Spleen (tissue), 11 donors: ENCODE data around the gene OXER1. TPM values are rescaled to one million over a fixed set of nuclear protein-coding genes. Genes with fewer than 3 reads are reported as not detected.
A peak's percentile ranks its signal among the peaks of the same experiment; 100 is the strongest.

Experiments used
- DNase-seq: peaks from one replicate; pipeline ENCODE4 v3.0.0-alpha.2; 2020
- H3K27ac ChIP-seq, 8 donors: fragments of 200-600 bp; sonication (generic) in 7 of 8; 1 replicate in 4 of 8; 2 replicates in 4 of 8; pipeline versions ENCODE4 v1.5.0 to v1.8.0; 2016 to 2021; ENCODE audit warnings: inconsistent platforms in 4 of 8, mild to moderate bottlenecking in 4 of 8, moderate library complexity in 1 of 8
- H3K27me3 ChIP-seq, 7 donors: fragments of 200-600 bp; sonication (generic) in 6 of 7; replicated peaks in 1 of 7; 1 replicate in 4 of 7; 2 replicates in 3 of 7; pipeline versions ENCODE4 v1.5.0 to v1.8.0; 2016 to 2021; ENCODE audit warnings: inconsistent platforms in 3 of 7, mild to moderate bottlenecking in 1 of 7
- H3K36me3 ChIP-seq, 6 donors: fragments of 200-600 bp; sonication (generic) in 5 of 6; 1 replicate in 4 of 6; 2 replicates in 2 of 6; pipeline versions ENCODE4 v1.5.0 to v1.8.0; 2016 to 2021; ENCODE audit warnings: inconsistent platforms in 2 of 6
- H3K4me1 ChIP-seq, 6 donors: fragments of 200-600 bp; sonication (generic) in 5 of 6; 1 replicate in 3 of 6; 2 replicates in 3 of 6; pipeline versions ENCODE4 v1.5.0 to v1.8.0; 2016 to 2021; ENCODE audit warnings: inconsistent platforms in 3 of 6
- H3K4me3 ChIP-seq, 8 donors: fragments of 200-600 bp; sonication (generic) in 7 of 8; 1 replicate in 4 of 8; 2 replicates in 4 of 8; pipeline versions ENCODE4 v1.5.0 to v1.8.0; 2016 to 2021; ENCODE audit warnings: inconsistent platforms in 4 of 8, mild to moderate bottlenecking in 4 of 8, moderate library complexity in 2 of 8
- H3K9me3 ChIP-seq, 8 donors: fragments of 200-600 bp; sonication (generic) in 7 of 8; 1 replicate in 4 of 8; 2 replicates in 4 of 8; pipeline versions ENCODE4 v1.5.0 to v1.8.0; 2016 to 2021; ENCODE audit warnings: inconsistent platforms in 4 of 8
- POLR2A ChIP-seq, 3 donors: fragments of 450-650 bp; IDR thresholded peaks; one replicate each; pipeline ENCODE4 v1.5.1; 2017; ENCODE audit warnings: antibody characterized with exemption in 3 of 3, mild to moderate bottlenecking in 1 of 3
- POLR2AphosphoS5 ChIP-seq, 3 donors: sonication (generic); formaldehyde crosslinking; IDR thresholded peaks; one replicate each; pipeline ENCODE4 v1.5.1; 2017; ENCODE audit warnings: antibody characterized with exemption in 3 of 3
- WGBS, 5 donors: extraction: QIAGEN DNeasy Blood & Tissue Kit in 3 of 5; methylation state at CpG; one replicate each; pipeline versions ENCODE4 v1.1.5 to v1.1.7; 2013 to 2018; 5-methylcytosine and 5-hydroxymethylcytosine counted together
- intact Hi-C: fragments of 100-400 bp; cut with DNase I; formaldehyde crosslinking; loops from one replicate; pipeline ENCODE4 v1.15.0; 2023; ENCODE audit warnings: low total_unique reads
- polyA plus RNA-seq, 3 donors: library from polyadenylated mRNA; stranded (reverse); fragments of 200-250 nt; gene quantifications; one replicate each; pipeline ENCODE4 v1.2.1, GENCODE V29; 2013
- total RNA-seq, 7 donors: library from RNA; depleted of rRNA in 3 of 7; stranded (reverse); fragments of >200 nt in 3 of 7; fragmentation: NEBNext Ultra II Directional in 4 of 7; extraction: Animal tissue kit (Norgen Biotek cat#: 25700) in 4 of 7; gene quantifications; one replicate each; pipeline versions ENCODE4 v1.1.0 to v1.2.1, GENCODE V29; 2016 to 2021
- TF ChIP-seq, protein P1 (sequence below), 11 experiments: fragments of 200-600 bp in 7 of 11; fragments of 450-650 bp in 4 of 11; sonication (generic) in 4 of 11; IDR thresholded peaks in 8 of 11; conservative IDR thresholded peaks in 3 of 11; 1 replicate in 7 of 11; 2 replicates in 4 of 11; pipeline versions ENCODE4 v1.4.0 to v1.8.0; 2016 to 2021; ENCODE audit warnings: antibody characterized with exemption in 11 of 11, inconsistent platforms in 4 of 11, mild to moderate bottlenecking in 1 of 11
- donor health status: healthy with polysubstance abuse.
- donor health status: DM: no; HTN: no; CAD: no; lungs with moderate emphysema.
- donor health status: DM: no; HTN: no; CAD: no.
- donor health status: Bipolar disorder and iron deficiency.
- donor health status: healthy.
- donor health status: DM: no; HTN: no; CAD: no.
- donor health status: DM: yes; HTN: yes; CAD: no.

OXER1 gene
- total and polyA plus RNA-seq, 10 donors = 1.3 to 6.3 (median 3.3) TPM

- intact Hi-C loops = no loop called here
- Histone ChIP-seq H3K27ac (no peak overlapping the region), H3K27me3 (no peaks in the 10 kb centered on the region), H3K4me1 (peaks cover 0 to 24% (median 18%) of the 10 kb centered on the region in 6 donors), H3K4me3 (no peak overlapping the region), H3K9me3 (no peaks in the 10 kb centered on the region), H3K36me3 (no peaks in the 10 kb centered on the region)
- WGBS, 5 donors = 89 to 95% (median 92%) methylated on average over 6 of the region's 6 CpGs
- TF ChIP-seq, protein P1, sequence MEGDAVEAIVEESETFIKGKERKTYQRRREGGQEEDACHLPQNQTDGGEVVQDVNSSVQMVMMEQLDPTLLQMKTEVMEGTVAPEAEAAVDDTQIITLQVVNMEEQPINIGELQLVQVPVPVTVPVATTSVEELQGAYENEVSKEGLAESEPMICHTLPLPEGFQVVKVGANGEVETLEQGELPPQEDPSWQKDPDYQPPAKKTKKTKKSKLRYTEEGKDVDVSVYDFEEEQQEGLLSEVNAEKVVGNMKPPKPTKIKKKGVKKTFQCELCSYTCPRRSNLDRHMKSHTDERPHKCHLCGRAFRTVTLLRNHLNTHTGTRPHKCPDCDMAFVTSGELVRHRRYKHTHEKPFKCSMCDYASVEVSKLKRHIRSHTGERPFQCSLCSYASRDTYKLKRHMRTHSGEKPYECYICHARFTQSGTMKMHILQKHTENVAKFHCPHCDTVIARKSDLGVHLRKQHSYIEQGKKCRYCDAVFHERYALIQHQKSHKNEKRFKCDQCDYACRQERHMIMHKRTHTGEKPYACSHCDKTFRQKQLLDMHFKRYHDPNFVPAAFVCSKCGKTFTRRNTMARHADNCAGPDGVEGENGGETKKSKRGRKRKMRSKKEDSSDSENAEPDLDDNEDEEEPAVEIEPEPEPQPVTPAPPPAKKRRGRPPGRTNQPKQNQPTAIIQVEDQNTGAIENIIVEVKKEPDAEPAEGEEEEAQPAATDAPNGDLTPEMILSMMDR (IDR thresholded peaks at IDR 0.05 in 8 of 11, conservative IDR thresholded peaks at IDR 0.05 in 3 of 11) = no peak
- TF ChIP-seq POLR2AphosphoS5 (IDR thresholded peaks at IDR 0.05) = no peak
- no peak for DNase-seq
These were observed 42.9 kb upstream of the OXER1 start for GRCh38 chr2:42806786-42807185.

- intact Hi-C loops = no loop called here
- H3K27me3 ChIP-seq = no peaks in the 10 kb centered on the region
- WGBS, 5 donors = 60 to 84% (median 77%) methylated on average over 3 to 5 of the region's 5 CpGs
- no peak for TF ChIP-seq POLR2AphosphoS5 (IDR thresholded peaks at IDR 0.05)
- no peak for TF ChIP-seq POLR2A (IDR thresholded peaks at IDR 0.05)
- TF ChIP-seq, protein P1 (IDR thresholded peaks at IDR 0.05 in 8 of 11, conservative IDR thresholded peaks at IDR 0.05 in 3 of 11) = no peak
- no peak overlapping the region for H3K4me3 ChIP-seq
- peak; percentile 66 for DNase-seq
- peaks cover 0 to 19% (median 10%) of the 10 kb centered on the region in 6 donors for H3K4me1 ChIP-seq
- H3K9me3 ChIP-seq = no peaks in the 10 kb centered on the region
- H3K27ac ChIP-seq = peak overlapping the region in 4 of 8 donors; percentile 10 to 62 (median 38)
- H3K36me3 ChIP-seq = no peaks in the 10 kb centered on the region
These were observed 41.0 kb upstream of the OXER1 start for GRCh38 chr2:42804891-42805290.

DNA sequence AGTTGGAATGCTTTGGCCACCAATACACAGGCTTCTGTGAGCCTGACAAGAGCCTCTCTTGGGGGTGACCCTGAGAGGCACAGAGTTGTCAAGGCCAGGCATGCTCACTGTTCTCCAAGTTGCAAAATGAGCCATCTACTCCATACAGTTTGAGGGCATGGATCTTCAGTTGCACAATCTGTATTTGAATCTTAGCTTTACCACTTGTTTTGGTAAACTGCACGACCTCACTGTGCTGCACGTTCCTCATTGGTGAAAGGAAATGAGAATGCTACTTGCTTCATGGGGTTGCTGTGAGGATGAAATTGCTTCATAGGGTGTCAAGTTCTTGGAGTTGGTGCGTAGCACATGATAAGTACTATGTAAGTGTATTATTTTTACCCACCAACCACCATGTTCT, 40.4 kb upstream of the OXER1 start:
- H3K36me3 ChIP-seq = no peaks in the 10 kb centered on the region
- TF ChIP-seq POLR2A (IDR thresholded peaks at IDR 0.05) (no peak), POLR2AphosphoS5 (IDR thresholded peaks at IDR 0.05) (peak in 1 of 3 donors; percentile 51)
- TF ChIP-seq, protein P1 (IDR thresholded peaks at IDR 0.05 in 8 of 11, conservative IDR thresholded peaks at IDR 0.05 in 3 of 11) = no peak
- 37 to 50% (median 43%) methylated on average over 3 of the region's 3 CpGs for WGBS, 5 donors
- DNase-seq = peak; percentile 36
- no peaks in the 10 kb centered on the region for H3K9me3 ChIP-seq
- peaks cover 0 to 16% (median 7%) of the 10 kb centered on the region in 6 donors for H3K4me1 ChIP-seq
- H3K27me3 ChIP-seq = no peaks in the 10 kb centered on the region
- peak overlapping the region in 4 of 8 donors; percentile 50 to 62 (median 54) for H3K27ac ChIP-seq
- no peak overlapping the region for H3K4me3 ChIP-seq
- intact Hi-C loops = no loop called here

GRCh38 chr2:42802150-42802549, 38.2 kb upstream of the OXER1 start:
- Histone ChIP-seq H3K36me3 (no peaks in the 10 kb centered on the region), H3K27me3 (no peaks in the 10 kb centered on the region), H3K4me1 (peaks cover 0 to 11% (median 0%) of the 10 kb centered on the region in 6 donors), H3K27ac (no peak overlapping the region), H3K4me3 (no peak overlapping the region), H3K9me3 (no peaks in the 10 kb centered on the region)
- no peak for DNase-seq
- 86 to 92% (median 88%) methylated on average over 6 of the region's 6 CpGs for WGBS, 5 donors
- intact Hi-C loops = no loop called here
- TF ChIP-seq, protein P1 (IDR thresholded peaks at IDR 0.05 in 8 of 11, conservative IDR thresholded peaks at IDR 0.05 in 3 of 11) = no peak
- TF ChIP-seq POLR2AphosphoS5 (IDR thresholded peaks at IDR 0.05) = no peak
- no peak for TF ChIP-seq POLR2A (IDR thresholded peaks at IDR 0.05)
